Activated T-helper 9 cell treated with anti-CD3 and anti-CD28 coated beads, Interleukin-2, amount 50 U/mL, for 16 hours (primary cell): Measurements from ENCODE around the gene SEMA3C.

Experiments used
- DNase-seq: peaks from one replicate; pipeline ENCODE4 v3.0.0-alpha.2; 2020; ENCODE audit warnings: low read depth

The SEMA3C gene

GRCh38 chr7:80848841-80849240 is 70.0 kb downstream of the SEMA3C start:
- no peak for DNase-seq

- DNase-seq, result no peak
These were observed 71.0 kb downstream of the SEMA3C start for GRCh38 chr7:80847895-80848294.

DNA sequence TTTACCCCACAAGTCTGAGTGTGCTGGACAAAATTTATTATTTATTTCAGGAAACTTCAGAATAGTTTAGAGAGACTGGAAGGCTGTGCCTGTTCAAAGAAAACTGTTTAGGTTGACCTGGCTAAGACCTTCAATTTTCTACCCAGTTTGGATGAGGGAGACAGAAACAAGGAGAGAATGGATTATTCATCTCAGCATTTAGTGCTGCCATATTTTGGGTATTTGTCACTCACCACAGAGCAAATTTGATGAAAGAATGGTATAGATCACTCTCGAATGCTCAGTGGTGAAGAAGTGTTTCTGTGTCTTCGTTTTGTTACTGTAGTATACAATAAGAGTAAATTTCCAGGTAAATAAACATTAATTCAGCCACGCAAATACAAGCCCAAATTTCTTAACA is 71.8 kb downstream of the SEMA3C start:
- no peak for DNase-seq

GRCh38 chr7:80844916-80845315 is 73.9 kb downstream of the SEMA3C start:
- no peak for DNase-seq

DNA sequence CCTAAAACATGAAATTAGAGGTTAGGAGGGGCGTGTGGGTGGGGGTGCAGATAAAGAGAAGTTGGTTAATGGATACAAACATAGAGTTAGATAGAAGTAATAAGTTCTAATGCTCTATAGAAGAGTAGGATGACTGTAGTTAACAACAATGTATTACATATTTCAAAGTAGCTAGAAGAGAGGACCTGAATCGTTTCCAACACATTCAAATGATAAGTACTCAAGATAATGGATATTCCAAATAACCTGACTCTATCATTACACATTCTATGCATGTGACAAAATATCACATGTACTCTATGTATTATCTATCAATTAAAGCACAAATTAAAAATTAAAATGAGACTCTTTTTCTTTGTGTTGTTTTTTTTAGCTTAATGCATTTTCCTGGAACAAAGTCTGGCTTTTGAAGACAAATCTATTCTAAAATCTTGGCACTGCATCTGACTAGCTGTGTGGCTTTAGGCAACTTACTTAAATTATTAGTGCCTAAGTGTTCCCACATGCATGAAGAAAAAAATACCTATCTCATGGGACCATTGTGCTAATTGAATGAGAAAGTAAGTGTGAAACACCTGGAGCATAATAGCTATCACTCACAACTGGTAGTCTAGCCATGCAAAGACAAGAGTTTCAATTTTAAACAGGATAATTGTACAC is 75.7 kb downstream of the SEMA3C start:
- no peak for DNase-seq

DNA sequence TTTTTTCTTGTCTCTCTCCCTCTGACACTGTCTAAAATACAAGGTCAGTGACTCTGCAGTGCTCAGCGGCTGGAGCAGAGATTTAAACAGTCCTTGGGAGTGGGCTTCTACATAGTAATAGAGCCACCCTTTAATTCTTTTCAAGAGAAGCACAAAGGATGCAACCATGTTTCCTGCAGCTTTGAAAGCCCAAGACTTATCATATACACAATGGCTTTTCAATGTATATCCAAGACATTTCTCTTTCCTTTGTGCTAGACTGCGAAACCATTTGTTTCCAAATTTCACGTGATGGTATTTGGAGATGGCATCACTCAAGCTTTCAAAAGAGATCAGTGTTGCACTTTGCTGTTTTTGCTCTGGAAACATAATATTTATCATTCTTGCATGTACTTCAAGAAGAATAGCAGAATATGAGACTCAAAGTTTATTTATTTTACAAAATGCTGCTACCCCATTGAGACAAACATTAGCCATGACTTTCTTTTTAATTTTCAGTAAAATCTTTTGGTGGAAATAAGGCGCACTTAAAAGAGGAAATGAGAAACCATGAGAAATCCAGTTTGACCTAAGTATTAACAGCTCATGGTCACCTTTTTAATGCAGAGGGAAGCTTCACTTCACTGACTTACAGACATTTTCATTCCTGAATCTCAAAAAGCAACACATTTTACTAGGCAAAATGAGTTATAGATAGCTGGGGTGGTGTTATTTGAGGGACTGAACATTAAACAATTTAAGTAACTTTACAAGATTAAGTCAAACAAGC is 76.6 kb downstream of the SEMA3C start:
- DNase-seq, result no peak

DNA sequence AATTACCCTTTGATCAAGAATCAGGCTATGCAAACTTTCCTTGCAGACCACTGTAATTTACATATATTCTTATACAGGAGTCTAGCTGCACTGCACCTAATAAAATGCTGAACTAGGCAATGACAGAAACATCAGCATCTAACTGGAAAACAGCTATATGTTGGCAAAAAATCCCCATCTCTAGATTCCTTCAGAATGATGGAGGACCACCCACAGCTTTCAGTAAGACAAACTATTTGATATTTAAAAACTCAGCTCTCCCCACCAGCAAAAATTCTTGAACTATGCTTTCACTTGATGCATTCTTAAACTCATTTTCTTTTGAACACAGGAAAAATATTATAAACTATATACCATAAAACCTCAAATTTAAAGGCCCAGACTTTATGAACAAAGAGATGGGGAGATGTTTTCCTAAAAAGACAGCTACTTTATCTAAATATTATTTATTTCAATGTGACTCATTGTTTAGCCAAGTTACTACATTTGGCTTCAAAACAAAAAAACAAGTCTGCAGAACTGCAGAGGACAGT is 77.4 kb downstream of the SEMA3C start:
- DNase-seq, result no peak

- DNase-seq, result no peak
These were observed 78.2 kb downstream of the SEMA3C start for GRCh38 chr7:80840681-80841080.

GRCh38 chr7:80839855-80840254 is 79.0 kb downstream of the SEMA3C start:
- no peak for DNase-seq

DNA sequence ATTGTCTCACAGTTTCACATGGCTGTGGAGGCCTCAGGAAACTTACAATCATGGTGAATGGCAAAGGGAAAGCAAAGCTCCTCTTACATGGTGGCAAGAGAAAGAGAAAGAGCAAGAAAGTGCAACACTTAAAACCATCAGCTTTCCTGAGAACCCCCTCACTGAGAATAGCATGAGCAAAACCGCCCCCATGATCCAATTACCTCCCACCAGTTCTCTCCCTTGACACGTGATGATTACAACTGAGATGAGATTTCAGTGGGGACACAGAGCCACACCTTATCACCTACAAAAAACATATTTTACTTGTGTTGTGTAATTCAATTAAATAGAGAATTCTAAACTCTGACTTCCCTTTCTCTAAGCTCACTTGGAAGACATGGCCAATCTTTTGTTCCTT is 80.2 kb downstream of the SEMA3C start:
- no peak for DNase-seq

GRCh38 chr7:80837345-80837744 is 81.5 kb downstream of the SEMA3C start:
- DNase-seq, result no peak

- DNase-seq, result no peak
These were observed 83.6 kb downstream of the SEMA3C start for GRCh38 chr7:80835251-80835650.

- no peak for DNase-seq
These were observed 85.3 kb downstream of the SEMA3C start for GRCh38 chr7:80833289-80834268.

DNA sequence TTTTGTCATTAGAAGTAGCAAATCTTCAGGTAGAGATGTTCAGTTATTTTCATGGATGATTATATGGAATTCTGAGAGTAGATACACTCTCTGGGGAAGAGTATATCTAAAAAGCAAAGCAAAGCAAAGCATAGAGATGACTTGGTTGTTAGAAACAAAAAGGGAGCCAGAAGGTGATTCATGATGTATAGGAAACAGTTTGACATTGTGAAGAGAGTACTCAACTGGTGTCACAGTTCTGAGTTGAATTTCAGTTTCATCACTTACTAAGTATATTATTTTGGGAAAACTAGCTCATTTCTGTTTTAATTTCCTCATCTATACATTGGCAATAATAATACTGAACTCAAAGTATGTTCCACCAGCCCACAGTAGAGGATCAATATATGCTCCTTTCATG is 86.8 kb downstream of the SEMA3C start:
- no peak for DNase-seq

- DNase-seq, result no peak
These were observed 88.1 kb downstream of the SEMA3C start for GRCh38 chr7:80830584-80831285.

- DNase-seq, result no peak
These were observed 88.8 kb downstream of the SEMA3C start for GRCh38 chr7:80830010-80830409.

- no peak for DNase-seq
These were observed 89.3 kb downstream of the SEMA3C start for GRCh38 chr7:80829527-80829926.

DNA sequence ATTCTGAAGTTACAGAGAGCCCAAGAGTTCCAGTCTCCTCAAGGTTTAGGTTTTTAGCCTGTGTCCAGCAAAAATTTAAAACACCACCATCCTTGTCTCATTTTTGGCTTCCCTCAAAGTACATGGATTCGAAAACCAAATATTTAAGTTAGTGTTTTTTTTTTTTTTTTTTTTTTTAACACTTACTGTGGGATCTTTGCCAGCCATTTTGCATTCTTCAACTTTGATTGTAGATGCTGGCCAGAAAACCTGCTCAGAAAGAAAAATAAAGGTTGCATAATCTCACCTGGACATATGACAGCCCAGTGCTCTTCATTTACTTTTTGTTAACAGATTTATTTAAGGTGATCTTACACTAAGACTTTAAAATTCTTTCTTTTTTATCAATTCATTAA is 91.6 kb downstream of the SEMA3C start:
- no peak for DNase-seq

DNA sequence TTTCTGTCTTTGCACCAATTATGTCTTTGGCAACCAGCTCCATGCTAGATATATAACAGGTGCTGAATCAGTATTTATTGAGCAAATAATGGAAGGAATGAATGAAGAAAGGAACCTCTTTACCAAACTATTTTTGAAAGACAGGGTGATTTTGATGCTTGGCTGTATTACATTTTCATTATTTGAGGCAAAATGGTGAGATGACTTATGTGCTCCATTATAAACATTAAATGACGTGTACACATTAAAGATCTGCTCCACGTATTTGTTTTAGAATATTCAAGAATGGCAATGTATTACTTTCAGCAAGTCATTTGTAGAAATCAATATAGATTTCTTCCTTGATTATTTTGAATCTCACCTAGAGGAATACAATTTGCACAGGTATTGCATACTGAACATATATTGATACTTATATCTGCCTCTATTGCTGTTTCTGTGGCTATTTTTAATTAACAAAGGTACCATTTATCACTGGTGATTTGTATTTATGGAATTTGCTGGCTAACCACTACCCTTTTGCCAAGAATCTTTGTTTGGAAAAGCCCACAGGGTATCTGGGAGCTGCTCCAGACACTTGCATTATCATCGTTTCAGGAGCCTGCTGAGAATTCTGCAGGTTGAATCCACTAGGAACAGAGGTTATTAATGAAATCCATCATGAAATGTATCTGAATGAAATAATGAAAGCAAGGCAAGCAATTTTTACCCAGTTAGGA is 92.2 kb downstream of the SEMA3C start:
- DNase-seq, result no peak

GRCh38 chr7:80825499-80825898 is 93.4 kb downstream of the SEMA3C start:
- no peak for DNase-seq

DNA sequence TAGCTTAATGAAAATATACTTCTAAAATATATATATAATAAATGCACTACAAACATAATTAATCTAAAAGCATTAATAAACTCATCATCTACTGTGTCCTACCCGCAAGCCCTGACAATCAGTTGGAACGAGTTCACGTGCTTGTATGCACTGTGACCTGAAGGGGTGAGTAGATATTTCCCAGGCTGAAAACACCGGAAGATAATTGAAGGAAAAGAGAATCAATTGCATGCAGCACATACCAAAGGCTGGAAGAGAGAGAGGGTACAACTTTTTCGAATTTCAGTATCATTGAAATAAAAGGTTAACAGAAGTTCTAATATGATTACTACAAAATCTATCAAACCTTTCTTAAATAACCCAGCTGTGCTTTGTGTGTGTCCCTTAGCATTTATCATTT is 94.6 kb downstream of the SEMA3C start:
- no peak for DNase-seq
